Raji (cell line): ENCODE results near the gene C3AR1.
A peak's percentile ranks its signal among the peaks of the same experiment; 100 is the strongest.

Experiments used
- POLR2A ChIP-seq: IDR thresholded peaks from 2 replicates; pipeline ENCODE4 v1.6.1; 2011; ENCODE audit warnings: low read depth, low read length, control low read depth; ENCODE audit not compliant: insufficient read depth

Gene C3AR1

DNA sequence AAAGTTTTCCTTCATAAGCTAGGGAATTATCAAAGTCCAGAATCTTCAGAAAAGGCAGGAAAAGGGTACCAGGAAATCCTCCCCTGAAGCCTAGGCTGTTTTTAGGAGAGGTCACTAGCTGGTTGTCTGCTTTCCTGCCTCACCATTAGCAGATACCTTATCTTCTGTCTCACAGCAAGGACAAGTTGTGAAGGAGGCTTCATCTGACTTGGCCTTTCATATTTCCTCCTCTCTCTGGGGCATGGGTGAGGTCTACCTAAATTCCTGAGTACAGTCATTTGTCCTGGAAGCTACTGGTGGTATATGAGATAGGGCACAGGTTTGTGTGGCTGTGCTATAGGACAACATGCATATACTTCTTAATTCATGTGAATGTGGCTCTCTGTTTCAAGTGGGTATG, 31.4 kb downstream of the C3AR1 start:
- TF ChIP-seq POLR2A, result no peak

DNA sequence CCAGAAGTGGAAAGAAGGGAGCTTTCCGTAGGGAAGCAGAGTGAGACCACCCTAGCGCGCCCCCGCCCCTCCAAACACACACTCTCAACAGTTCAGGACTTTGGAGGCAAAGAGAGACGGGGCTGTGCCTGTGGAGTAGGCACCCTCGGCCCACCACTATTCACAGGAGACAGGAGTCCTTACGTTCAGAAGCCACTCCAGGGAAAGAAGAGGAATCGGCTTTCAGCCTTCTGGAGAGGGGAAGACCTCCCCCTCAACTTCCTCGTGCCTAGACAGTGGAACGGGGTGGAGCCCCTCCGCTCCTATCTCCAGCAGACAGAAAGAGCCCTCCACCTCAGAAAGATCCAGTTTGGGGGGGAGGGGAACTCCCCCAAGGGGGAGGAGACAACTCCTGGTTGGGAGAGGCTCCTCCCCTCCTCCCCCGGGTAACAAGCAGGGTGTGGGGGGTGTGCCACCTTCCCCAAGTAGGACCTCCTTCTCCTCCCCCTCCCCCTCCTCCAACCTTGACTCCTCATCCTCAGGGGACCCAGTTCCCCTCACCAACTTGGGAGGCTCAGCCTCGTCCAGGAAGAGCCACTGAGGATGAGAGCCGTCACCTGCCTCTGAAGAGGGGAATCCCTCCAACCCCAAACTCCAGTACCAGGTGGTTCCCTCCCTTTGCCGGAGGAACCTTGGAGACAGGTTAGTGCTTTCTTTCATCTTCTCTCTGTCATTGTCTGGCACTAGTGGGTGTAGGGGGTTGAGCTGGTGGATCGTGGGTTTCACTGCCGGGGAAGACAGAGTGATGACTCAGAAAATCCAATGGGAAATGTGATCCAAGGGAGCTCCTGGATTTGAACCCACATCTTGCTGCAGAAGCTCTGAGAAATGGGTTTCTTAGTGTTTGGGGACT, 32.8 kb downstream of the C3AR1 start:
- peak; percentile 41; the same call in 1 of the 2 replicates for TF ChIP-seq POLR2A

DNA sequence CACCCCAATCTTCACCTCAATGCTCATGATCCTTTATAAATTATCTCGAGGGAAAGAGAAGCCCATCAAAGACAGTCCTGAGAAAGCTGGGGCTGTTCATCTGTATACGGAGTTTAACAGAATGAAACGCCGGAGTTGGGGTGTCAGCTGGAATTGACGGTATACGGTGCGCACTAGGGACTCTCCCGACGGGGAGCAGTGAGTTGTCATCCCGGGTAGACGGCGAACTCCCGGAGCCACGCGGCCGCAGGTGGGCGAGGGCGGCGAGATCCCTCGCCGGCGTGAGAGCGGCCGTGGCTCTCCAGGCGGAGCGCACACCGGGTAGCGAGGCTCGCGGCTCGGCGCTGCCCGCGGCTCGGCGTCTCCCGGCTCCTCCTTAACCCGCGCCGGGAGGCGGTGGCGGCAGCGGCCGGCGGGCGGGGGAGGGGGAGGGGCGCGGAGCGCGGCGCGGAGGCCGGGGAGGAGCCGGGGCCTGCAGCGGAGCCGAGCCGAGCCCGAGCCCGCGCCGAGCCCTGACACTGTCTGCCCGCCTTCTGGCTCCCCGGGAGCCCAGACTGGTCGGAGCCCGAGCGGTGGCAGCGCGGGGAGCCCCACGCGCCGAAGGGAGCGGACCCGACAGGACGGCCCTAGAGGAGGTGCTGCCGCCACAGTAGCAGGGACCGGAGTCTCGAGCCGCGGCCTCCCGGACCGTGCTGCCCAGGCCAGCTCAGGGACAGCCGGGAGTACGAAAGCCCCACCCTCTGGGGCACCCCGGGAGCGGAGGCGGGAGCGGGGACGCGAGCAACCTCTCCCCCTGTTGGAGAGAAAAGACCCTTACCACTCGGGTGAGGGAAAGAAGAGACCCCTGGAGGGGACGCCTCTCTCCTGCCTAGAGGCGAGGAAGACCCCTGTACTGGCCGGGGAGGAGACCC, 33.7 kb downstream of the C3AR1 start, which contains the start of gene FOXJ2:
TSS of gene FOXJ2 (plus strand) at position 475 of the 911 bp plus-strand sequence. CDS start 7,117 bp downstream, outside the sequence.
- TF ChIP-seq POLR2A, result peak; percentile 63

DNA sequence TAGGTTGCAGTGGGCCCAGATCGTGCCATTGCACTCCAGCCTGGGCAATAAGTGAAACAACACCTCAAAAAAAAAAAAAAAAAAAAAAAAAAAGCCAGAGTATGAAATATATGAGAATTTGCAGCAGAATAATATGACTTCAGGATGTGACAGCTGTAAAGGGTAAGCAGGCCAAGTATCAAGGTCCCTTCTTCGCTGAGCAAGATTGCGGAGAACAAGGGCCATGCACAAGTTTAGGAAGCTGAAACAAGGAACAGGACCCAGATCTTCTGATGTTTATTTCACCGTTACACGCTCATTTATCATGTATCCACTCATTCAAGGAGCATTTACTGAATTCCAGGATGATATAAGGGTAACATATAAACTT, 34.3 kb downstream of the C3AR1 start:
- no peak for TF ChIP-seq POLR2A

GRCh38 chr12:8030189-8030588, 36.0 kb downstream of the C3AR1 start:
- no peak for TF ChIP-seq POLR2A

- TF ChIP-seq POLR2A, result no peak
These were observed 37.9 kb downstream of the C3AR1 start for GRCh38 chr12:8028267-8028666.

- no peak for TF ChIP-seq POLR2A
These were observed 38.3 kb downstream of the C3AR1 start for GRCh38 chr12:8027856-8028255.

GRCh38 chr12:8026291-8026900, 39.8 kb downstream of the C3AR1 start:
- TF ChIP-seq POLR2A, result peak; percentile 89

DNA sequence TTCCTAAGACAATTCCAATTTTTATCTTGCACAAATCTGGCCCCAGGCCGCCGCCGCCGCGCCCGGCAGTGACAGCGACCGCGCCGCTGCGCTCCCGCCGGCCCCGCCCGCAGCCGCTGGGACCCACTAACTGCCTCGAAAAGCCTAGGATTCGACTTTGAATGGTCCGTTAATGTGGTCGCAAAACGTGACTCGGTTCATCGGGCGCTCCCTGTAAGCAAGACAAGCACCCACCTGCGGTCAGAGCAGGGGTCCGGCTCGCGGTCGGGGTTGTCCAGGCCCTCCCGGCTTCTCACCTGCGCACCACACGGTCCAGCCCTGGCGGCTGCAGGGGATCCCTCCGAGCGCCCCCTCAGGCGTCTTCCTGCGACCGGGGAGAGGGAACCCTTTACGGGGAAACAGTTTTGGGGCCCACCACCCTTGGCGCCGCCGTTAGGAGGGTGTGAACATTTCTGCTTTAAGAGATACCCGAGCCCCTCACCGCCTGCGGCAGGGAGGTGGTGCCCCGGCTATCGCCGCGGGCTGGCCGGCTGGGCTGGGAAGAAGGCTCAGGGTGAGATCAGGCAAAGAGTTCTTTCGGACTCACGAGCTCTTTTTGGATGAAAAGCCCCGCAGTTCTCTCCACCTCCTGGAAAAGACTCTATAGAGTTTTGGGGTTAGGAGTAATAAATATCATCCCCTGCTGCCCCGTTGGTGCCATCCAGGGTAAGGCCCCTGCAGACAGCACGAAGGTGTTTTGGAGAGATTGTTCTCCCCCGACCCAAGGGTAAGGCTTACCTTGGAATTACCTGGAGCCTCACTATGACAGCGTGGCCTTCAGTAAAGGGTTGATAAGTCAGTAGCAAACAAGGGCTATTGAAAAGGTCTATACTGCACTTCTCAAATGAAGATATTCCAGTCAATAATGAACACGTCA, 47.2 kb downstream of the C3AR1 start:
- no peak for TF ChIP-seq POLR2A

GRCh38 chr12:8014836-8015235, 51.3 kb downstream of the C3AR1 start:
- no peak for TF ChIP-seq POLR2A

- TF ChIP-seq POLR2A, result no peak
These were observed 53.4 kb downstream of the C3AR1 start for GRCh38 chr12:8012651-8013309.

- TF ChIP-seq POLR2A, result no peak
These were observed 54.8 kb downstream of the C3AR1 start for GRCh38 chr12:8011331-8011730.
